Measurements from ENCODE around the gene PRRT1B.
A peak's percentile ranks its signal among the peaks of the same experiment; 100 is the strongest.

The PRRT1B gene

DNA sequence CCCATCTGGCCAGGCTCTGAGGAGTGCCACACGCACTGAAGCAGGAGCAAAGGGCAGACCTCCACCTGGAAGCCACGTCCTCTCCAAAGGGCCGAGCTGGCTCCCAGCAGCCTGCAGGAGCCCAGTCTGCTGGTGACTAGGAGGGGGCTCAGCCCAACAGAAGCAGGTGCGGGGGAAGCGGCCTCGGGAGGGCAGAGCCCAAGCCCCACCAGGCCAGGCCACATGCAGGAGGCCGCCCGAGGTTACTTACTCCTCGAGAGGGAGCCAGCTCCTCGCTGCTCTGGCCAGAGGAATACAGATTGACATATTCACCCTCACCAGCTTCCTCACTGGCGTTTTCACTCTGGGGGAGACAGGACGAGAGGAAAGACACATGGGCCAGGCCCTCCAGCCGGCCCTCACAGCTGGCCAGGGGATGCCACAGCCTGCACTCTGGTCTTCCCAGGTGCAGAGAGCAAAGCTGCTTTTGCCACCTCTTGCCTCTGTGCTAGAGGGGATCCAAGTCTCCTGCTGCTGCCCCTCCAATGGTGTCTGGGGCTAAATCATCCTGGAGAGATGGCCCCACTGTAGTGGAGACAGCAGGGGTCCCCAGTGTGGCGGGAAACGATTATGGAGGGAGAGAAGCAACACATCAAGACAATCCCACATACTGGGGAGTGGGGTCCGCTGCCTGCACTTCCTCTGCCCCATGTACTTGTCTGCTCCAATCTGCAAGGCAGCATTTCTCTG, 58.6 kb downstream of the PRRT1B start:
- no peak for DNase-seq
- H3K27me3 ChIP-seq (replicated peaks) = no peaks in the 10 kb centered on the region
- H3K27ac ChIP-seq = no peak overlapping the region
- TF ChIP-seq, protein P1, sequence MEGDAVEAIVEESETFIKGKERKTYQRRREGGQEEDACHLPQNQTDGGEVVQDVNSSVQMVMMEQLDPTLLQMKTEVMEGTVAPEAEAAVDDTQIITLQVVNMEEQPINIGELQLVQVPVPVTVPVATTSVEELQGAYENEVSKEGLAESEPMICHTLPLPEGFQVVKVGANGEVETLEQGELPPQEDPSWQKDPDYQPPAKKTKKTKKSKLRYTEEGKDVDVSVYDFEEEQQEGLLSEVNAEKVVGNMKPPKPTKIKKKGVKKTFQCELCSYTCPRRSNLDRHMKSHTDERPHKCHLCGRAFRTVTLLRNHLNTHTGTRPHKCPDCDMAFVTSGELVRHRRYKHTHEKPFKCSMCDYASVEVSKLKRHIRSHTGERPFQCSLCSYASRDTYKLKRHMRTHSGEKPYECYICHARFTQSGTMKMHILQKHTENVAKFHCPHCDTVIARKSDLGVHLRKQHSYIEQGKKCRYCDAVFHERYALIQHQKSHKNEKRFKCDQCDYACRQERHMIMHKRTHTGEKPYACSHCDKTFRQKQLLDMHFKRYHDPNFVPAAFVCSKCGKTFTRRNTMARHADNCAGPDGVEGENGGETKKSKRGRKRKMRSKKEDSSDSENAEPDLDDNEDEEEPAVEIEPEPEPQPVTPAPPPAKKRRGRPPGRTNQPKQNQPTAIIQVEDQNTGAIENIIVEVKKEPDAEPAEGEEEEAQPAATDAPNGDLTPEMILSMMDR (IDR thresholded peaks at IDR 0.05; ENCODE audit: low read depth, low read length, missing control alignments) = no peak
- in situ Hi-C loops (cut with HindIII; ENCODE audit: low pct_ligation_motif_present, low sequenced_read_pairs) = no loop called here
- no peak overlapping the region for H3K4me3 ChIP-seq (ENCODE audit: low read depth, low read length)
- H3K36me3 ChIP-seq (replicated peaks) = no peaks in the 10 kb centered on the region

DNA sequence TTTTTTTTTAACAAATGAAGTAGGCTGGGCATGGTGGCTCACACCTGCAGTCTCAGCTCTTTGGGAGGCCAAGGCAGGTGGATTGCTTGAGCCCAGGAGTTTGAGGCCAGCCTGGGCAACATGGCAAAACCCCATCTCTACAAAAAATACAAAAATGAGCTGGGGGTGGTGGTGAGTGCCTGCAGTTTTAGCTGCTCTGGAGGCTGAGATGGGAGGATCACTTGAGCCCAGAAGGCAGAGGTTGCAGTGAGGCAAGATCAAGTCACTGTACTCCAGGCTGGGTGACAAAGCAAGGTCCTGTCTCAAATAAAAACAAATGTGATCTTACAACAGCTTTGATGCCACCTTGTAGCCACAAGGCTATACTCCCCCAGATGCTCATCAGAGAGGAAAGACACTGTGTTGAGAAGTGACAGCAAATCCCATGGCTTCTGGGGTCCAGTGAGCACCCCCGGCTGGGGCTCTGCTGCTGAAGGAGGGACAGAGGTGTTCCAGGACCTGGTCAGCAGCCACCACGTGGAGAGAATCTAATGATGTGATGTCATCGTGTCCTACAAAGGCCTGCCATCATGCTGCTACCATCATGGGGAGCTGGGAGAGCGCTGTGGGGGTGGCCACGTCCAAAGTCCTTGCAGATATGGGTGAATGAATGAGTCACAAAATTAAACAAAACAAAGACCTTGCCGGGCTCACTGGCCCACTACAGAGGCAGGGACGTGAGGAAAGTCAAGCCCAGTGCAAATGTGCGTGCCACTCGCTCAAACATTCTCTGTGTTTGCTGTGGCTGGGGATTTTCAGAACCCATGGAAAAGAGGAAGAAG, 60.7 kb downstream of the PRRT1B start:
- Histone ChIP-seq H3K4me3 (ENCODE audit: low read depth, low read length) (no peak overlapping the region), H3K27ac (no peak overlapping the region), H3K27me3 (replicated peaks) (no peaks in the 10 kb centered on the region), H3K36me3 (replicated peaks) (no peaks in the 10 kb centered on the region)
- in situ Hi-C loops (cut with HindIII; ENCODE audit: low pct_ligation_motif_present, low sequenced_read_pairs) = no loop called here
- DNase-seq = peak; percentile 63
- TF ChIP-seq, protein P1 (IDR thresholded peaks at IDR 0.05; ENCODE audit: low read depth, low read length, missing control alignments) = no peak

DNA sequence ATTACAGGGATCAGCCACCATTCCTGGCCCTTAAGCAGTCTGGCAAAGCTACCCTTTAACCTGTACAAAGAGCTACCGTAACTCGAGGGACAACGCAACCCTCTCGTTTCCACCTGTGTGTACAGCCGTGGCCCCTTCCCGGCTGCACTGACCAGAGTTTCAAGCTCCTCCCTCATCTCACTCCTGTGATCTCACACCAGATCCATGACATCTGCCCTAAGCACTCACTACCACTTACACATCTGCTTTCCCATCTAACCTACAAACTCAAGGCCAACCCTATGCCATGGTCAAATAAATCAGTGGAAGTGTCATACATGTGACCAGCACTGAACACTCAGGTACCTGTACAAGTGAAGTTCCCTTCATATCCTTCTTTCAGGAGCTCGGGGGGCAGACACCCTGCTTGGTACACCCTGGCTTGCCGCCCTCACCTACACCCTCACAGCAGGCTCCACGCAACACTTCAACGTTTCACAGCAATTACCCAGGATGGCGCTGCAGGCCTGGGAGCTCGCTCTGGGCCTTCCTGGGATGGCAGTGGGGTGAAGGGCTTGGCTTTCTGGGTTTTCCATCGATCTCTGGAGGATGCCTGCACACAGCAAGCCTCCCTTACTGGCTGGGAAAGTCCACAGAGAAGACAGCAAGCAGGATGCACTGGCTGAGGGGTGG, 61.7 kb downstream of the PRRT1B start:
- H3K27ac ChIP-seq = no peak overlapping the region
- DNase-seq = no peak
- TF ChIP-seq, protein P1 (IDR thresholded peaks at IDR 0.05; ENCODE audit: low read depth, low read length, missing control alignments) = no peak
- H3K4me3 ChIP-seq (ENCODE audit: low read depth, low read length) = no peak overlapping the region
- in situ Hi-C loops (cut with HindIII; ENCODE audit: low pct_ligation_motif_present, low sequenced_read_pairs) = no loop called here
- no peaks in the 10 kb centered on the region for H3K36me3 ChIP-seq (replicated peaks)
- H3K27me3 ChIP-seq (replicated peaks) = no peaks in the 10 kb centered on the region

DNA sequence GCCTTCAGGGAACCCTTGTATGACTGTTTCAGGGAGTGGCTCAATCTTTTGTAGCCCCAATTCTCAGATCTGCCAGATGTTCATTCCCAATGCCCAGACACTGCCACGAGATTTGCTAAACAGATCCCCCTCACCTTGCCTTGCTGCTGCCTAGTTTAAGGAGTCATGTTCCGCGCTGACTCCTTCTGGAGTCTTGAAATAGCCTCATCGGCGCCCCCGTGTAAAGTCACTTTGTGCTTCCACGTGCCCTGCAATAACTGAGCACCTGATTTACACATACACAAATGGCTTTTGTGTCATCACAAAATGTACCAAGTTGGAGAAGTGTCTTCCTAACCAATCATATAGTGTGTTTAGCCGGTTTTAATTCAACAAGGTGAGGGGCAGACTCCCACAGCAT, 62.3 kb downstream of the PRRT1B start:
- DNase-seq = no peak
- H3K27ac ChIP-seq = no peak overlapping the region
- TF ChIP-seq, protein P1 (IDR thresholded peaks at IDR 0.05; ENCODE audit: low read depth, low read length, missing control alignments) = no peak
- H3K27me3 ChIP-seq (replicated peaks) = no peaks in the 10 kb centered on the region
- H3K36me3 ChIP-seq (replicated peaks) = no peaks in the 10 kb centered on the region
- in situ Hi-C loops (cut with HindIII; ENCODE audit: low pct_ligation_motif_present, low sequenced_read_pairs) = no loop called here
- H3K4me3 ChIP-seq (ENCODE audit: low read depth, low read length) = no peak overlapping the region

DNA sequence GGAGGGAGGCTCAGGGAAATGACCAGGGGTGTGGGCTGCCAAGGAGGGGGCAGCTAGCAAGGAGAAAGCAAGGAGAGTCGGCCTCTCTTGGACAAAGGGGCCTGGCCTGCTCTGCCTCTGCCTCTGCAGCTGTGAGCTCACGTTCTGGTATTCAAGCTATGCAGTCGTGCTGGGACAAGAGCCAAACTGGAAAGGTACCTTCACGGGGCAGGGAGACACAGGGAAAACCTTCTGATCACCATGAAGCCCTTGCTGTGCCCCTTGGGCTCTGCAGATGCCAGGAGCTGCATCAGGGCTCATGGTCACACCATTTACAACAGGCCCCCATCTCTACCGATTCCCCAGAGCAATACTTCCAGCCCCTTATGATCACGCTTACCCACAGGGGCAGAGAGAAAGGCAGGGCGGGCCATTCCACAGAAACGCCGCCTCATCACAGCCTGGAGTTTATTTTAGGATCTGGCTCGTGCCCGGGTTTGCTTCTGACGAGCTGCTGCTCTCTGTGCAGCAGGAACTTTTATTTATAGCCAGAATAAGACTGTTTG, 63.2 kb downstream of the PRRT1B start:
- TF ChIP-seq, protein P1 (IDR thresholded peaks at IDR 0.05; ENCODE audit: low read depth, low read length, missing control alignments) = no peak
- Histone ChIP-seq H3K4me3 (ENCODE audit: low read depth, low read length) (no peak overlapping the region), H3K36me3 (replicated peaks) (no peaks in the 10 kb centered on the region), H3K27me3 (replicated peaks) (no peaks in the 10 kb centered on the region), H3K27ac (peak overlapping the region; percentile 25)
- in situ Hi-C loops (cut with HindIII; ENCODE audit: low pct_ligation_motif_present, low sequenced_read_pairs) = no loop called here
- peak; percentile 83 for DNase-seq

Measured in brain microvascular endothelial cell (primary cell).